22Rv1 (cell line): ENCODE results near the gene SLC25A22.

ENCODE experiments used
- H3K27ac ChIP-seq: fragments of 450-650 bp; 2 replicates; pipeline ENCODE4 v1.5.1; 2017
- CTCF ChIP-seq: fragments of 450-650 bp; IDR thresholded peaks from 2 replicates; pipeline ENCODE4 v1.5.1; 2017; ENCODE audit warnings: mild to moderate bottlenecking
- ZFX ChIP-seq: fragments of 450-650 bp; IDR thresholded peaks from 2 replicates; pipeline ENCODE4 v1.6.1; 2017; ENCODE audit warnings: antibody characterized with exemption, borderline replicate concordance

Gene SLC25A22

DNA sequence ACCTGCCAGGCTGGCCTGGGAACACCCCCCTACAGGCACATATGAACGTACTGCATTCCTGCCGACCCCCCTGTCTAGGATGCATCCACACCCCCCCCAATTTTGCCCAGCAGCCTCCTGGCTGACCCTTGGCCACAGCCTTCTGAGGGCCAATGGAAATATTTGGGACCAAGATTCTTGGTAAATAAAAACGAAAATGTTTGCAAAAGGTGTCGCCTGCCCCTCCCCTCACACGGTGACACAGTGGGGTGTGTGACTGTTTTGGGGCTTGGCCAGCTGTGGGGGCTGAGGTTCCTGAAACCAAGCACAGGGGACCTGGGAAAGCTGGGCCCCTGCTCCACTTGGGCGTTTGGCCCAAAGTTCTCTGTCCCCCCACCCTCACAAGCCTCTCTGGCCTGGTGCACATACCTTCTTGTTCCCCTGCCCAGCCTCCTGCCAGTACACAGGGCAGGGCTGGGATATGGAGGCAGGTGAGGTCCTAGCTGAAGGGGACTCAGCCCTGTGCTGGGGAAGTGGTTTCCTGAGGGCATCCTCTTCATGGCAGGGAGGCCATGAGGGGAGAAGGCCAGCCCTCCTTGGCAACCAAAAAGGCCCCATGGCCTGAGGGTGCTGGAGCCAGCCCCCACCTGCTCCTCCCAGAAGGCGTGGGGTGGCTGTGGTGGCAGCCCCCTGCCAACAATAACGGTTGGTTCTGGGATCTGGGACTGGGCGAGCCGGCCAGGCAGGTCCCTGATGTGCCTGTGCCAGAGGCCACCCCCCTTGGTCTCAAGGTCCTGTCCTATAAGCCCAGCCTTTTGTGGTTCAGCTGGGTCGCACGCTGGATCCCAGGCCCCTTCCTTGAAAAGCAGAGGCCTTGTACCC lies 27.5 kb upstream of the SLC25A22 start:
- TF ChIP-seq ZFX (no peak), CTCF (no peak)
- peak overlapping the region; percentile 96 for H3K27ac ChIP-seq

DNA sequence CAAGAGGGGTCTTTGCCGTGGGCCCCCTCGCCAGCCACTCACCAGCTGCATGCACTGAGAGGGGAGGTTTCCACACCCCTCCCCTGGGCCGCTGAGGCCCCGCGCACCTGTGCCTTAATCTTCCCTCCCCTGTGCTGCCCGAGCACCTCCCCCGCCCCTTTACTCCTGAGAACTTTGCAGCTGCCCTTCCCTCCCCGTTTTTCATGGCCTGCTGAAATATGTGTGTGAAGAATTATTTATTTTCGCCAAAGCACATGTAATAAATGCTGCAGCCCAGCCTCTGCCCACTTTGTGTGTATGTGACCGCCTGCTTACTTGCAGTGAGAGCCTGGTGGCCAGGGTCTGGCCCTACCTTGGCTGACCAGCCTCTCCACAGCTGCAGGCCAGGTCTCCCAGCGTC lies 26.9 kb upstream of the SLC25A22 start:
- TF ChIP-seq CTCF (no peak), ZFX (no peak)
- H3K27ac ChIP-seq, result peak overlapping the region; percentile 96

GRCh38 chr11:824292-824880 lies 26.3 kb upstream of the SLC25A22 start:
- TF ChIP-seq ZFX (no peak), CTCF (no peak; the same call in 1 of the 2 replicates)
- peak overlapping the region; percentile 96 for H3K27ac ChIP-seq

- H3K27ac ChIP-seq, result peak overlapping the region; percentile 96
- TF ChIP-seq CTCF (no peak), ZFX (no peak)
Measured at GRCh38 chr11:823441-824291, 25.6 kb upstream of the SLC25A22 start.

GRCh38 chr11:821512-822371 lies 23.7 kb upstream of the SLC25A22 start:
- TF ChIP-seq ZFX (no peak), CTCF (no peak)
- peak overlapping the region; percentile 96 for H3K27ac ChIP-seq

- TF ChIP-seq CTCF, result no peak
- TF ChIP-seq ZFX, result no peak
- peak overlapping the region; percentile 96 for H3K27ac ChIP-seq
Measured at GRCh38 chr11:820655-821511, 22.8 kb upstream of the SLC25A22 start.
